ENCODE data around the gene PALD1.

- no peak for TF ChIP-seq CTCF (IDR thresholded peaks at IDR 0.05)
- no peak for TF ChIP-seq POLR2A (IDR thresholded peaks at IDR 0.05)
Measured at GRCh38 chr10:70505908-70506307, 27.3 kb downstream of the PALD1 start.

All from testis (tissue), 2 donors.